ENCODE measurements around the gene LNX1. TPM values are rescaled to one million over a fixed set of nuclear protein-coding genes. Genes with fewer than 3 reads are reported as not detected.

Gene LNX1
- total RNA-seq, 4 donors from 2014 or later = 4.8 to 12.6 (median 6.6) TPM

- Histone ChIP-seq H3K36me3 (no peaks in the 10 kb centered on the region), H3K27me3 (no peaks in the 10 kb centered on the region), H3K4me3 (no peak overlapping the region), H3K27ac (no peak overlapping the region), H3K9me3 (no peaks in the 10 kb centered on the region), H3K4me1 (peaks cover 0 to 12% (median 0%) of the 10 kb centered on the region in 4 donors)
- 91 to 94% methylated on average over 8 of the region's 8 CpGs for WGBS, 2 donors
- TF ChIP-seq EP300 (IDR thresholded peaks at IDR 0.05) (no peak), POLR2A (IDR thresholded peaks at IDR 0.05) (no peak), CTCF (IDR thresholded peaks at IDR 0.05) (no peak)
- no peak for DNase-seq (ENCODE audit: low spot score in 2 of 2)
These were observed 109.7 kb downstream of the LNX1 start for GRCh38 chr4:53481586-53481985.

- WGBS, 2 donors = 85 to 88% methylated on average over 2 of the region's 2 CpGs
- DNase-seq (ENCODE audit: low spot score in 2 of 2) = no peak
- Histone ChIP-seq H3K4me1 (peaks cover 0 to 17% (median 0%) of the 10 kb centered on the region in 4 donors), H3K27me3 (no peaks in the 10 kb centered on the region), H3K4me3 (no peak overlapping the region), H3K9me3 (no peaks in the 10 kb centered on the region), H3K27ac (no peak overlapping the region), H3K36me3 (no peaks in the 10 kb centered on the region)
- TF ChIP-seq CTCF (IDR thresholded peaks at IDR 0.05) = no peak
- TF ChIP-seq POLR2A (IDR thresholded peaks at IDR 0.05) = no peak
- TF ChIP-seq EP300 (IDR thresholded peaks at IDR 0.05) = no peak
These were observed 110.4 kb downstream of the LNX1 start for GRCh38 chr4:53480909-53481308.

- Histone ChIP-seq H3K36me3 (no peaks in the 10 kb centered on the region), H3K4me1 (peaks cover 0 to 17% (median 0%) of the 10 kb centered on the region in 4 donors), H3K4me3 (no peak overlapping the region), H3K9me3 (no peaks in the 10 kb centered on the region), H3K27ac (no peak overlapping the region), H3K27me3 (no peaks in the 10 kb centered on the region)
- no peak for DNase-seq (ENCODE audit: low spot score in 2 of 2)
- TF ChIP-seq CTCF (IDR thresholded peaks at IDR 0.05) (no peak), POLR2A (IDR thresholded peaks at IDR 0.05) (no peak), EP300 (IDR thresholded peaks at IDR 0.05) (no peak)
- WGBS, 2 donors = 90 to 94% methylated on average over 5 of the region's 5 CpGs
These were observed 111.4 kb downstream of the LNX1 start for GRCh38 chr4:53479736-53480525.

GRCh38 chr4:53478671-53479456, 112.4 kb downstream of the LNX1 start:
- H3K4me1 ChIP-seq = peaks cover 0 to 17% (median 0%) of the 10 kb centered on the region in 4 donors
- H3K4me3 ChIP-seq = no peak overlapping the region
- H3K27me3 ChIP-seq = no peaks in the 10 kb centered on the region
- no peaks in the 10 kb centered on the region for H3K36me3 ChIP-seq
- no peaks in the 10 kb centered on the region for H3K9me3 ChIP-seq
- TF ChIP-seq EP300 (IDR thresholded peaks at IDR 0.05) (no peak), CTCF (IDR thresholded peaks at IDR 0.05) (no peak), POLR2A (IDR thresholded peaks at IDR 0.05) (no peak)
- no peak overlapping the region for H3K27ac ChIP-seq
- no peak for DNase-seq (ENCODE audit: low spot score in 2 of 2)
- WGBS, 2 donors = 92 to 96% methylated on average over 4 of the region's 4 CpGs

- H3K36me3 ChIP-seq = no peaks in the 10 kb centered on the region
- no peaks in the 10 kb centered on the region for H3K27me3 ChIP-seq
- no peak overlapping the region for H3K4me3 ChIP-seq
- H3K9me3 ChIP-seq = no peaks in the 10 kb centered on the region
- TF ChIP-seq EP300 (IDR thresholded peaks at IDR 0.05) (no peak), CTCF (IDR thresholded peaks at IDR 0.05) (no peak), POLR2A (IDR thresholded peaks at IDR 0.05) (no peak)
- WGBS, 2 donors = 76 to 89% methylated on average over 1 of the region's 1 CpG
- peaks cover 0 to 17% (median 0%) of the 10 kb centered on the region in 4 donors for H3K4me1 ChIP-seq
- H3K27ac ChIP-seq = no peak overlapping the region
- no peak for DNase-seq (ENCODE audit: low spot score in 2 of 2)
These were observed 113.7 kb downstream of the LNX1 start for GRCh38 chr4:53477636-53478035.

Measured in tibial nerve (tissue), 4 donors.